CD14-positive monocyte (primary cell): ENCODE data around the gene TNFRSF14. TPM values are rescaled to one million over a fixed set of nuclear protein-coding genes. Genes with fewer than 3 reads are reported as not detected.
"Not testable (repeated sequence)": the region's sequence is repeated elsewhere in the genome, so short reads cannot be mapped to it uniquely, and the experiment has no call there.

ENCODE experiments used
- DNase-seq, 3 donors: peaks; one replicate each; pipeline ENCODE4 v3.0.0-alpha.2; 2011 to 2022
- H2AFZ ChIP-seq: 2 replicates; pipeline ENCODE4 v1.6.0; 2012; ENCODE audit warnings: mild to moderate bottlenecking, low read depth, low read length, inconsistent platforms; ENCODE audit not compliant: insufficient read depth, poor library complexity, severe bottlenecking
- H3K27ac ChIP-seq, 2 donors: 1 replicate in 1 of 2; 2 replicates in 1 of 2; pipeline ENCODE4 v1.5.1; 2012 to 2013; ENCODE audit warnings: low read length in 2 of 2, control low read depth in 1 of 2, inconsistent platforms in 1 of 2, low read depth in 1 of 2, mild to moderate bottlenecking in 1 of 2
- H3K27me3 ChIP-seq, 2 donors: one replicate each; pipeline versions ENCODE4 v1.6.0 to v1.6.1; 2011 to 2013; ENCODE audit warnings: low read length in 2 of 2; ENCODE audit not compliant: control insufficient read depth in 2 of 2, insufficient read depth in 2 of 2
- H3K36me3 ChIP-seq, 2 donors: replicated peaks in 1 of 2; 1 replicate in 1 of 2; 2 replicates in 1 of 2; pipeline versions ENCODE4 v1.5.1 to v1.6.1; 2012 to 2013; ENCODE audit warnings: low read length in 2 of 2, control low read depth in 1 of 2, inconsistent platforms in 1 of 2, mild to moderate bottlenecking in 1 of 2; ENCODE audit not compliant: insufficient read depth in 2 of 2, control insufficient read depth in 1 of 2
- H3K4me1 ChIP-seq, 2 donors: 1 replicate in 1 of 2; 2 replicates in 1 of 2; pipeline versions ENCODE4 v1.5.1 to v1.6.1; 2012 to 2013; ENCODE audit warnings: low read length in 2 of 2, control low read depth in 1 of 2, inconsistent platforms in 1 of 2, mild to moderate bottlenecking in 1 of 2, moderate library complexity in 1 of 2; ENCODE audit not compliant: insufficient read depth in 2 of 2, control insufficient read depth in 1 of 2
- H3K4me2 ChIP-seq: replicated peaks from 2 replicates; pipeline ENCODE3; 2012; ENCODE audit warnings: low read length, moderate library complexity, mild to moderate bottlenecking; ENCODE audit not compliant: poor library complexity, severe bottlenecking; ENCODE audit errors: extremely low read depth
- H3K4me3 ChIP-seq, 3 experiments: fragments of 200-600 bp in 1 of 3; sonication (generic) in 1 of 3; replicated peaks in 1 of 3; 1 replicate in 2 of 3; 2 replicates in 1 of 3; pipeline ENCODE4 v1.5.1; 2011 to 2013; ENCODE audit warnings: low read length in 3 of 3, mild to moderate bottlenecking in 3 of 3, control low read depth in 2 of 3, low read depth in 2 of 3, inconsistent platforms in 1 of 3, moderate library complexity in 1 of 3
- H3K79me2 ChIP-seq: 2 replicates; pipeline ENCODE4 v1.6.0; 2012; ENCODE audit warnings: mild to moderate bottlenecking, control low read depth, inconsistent platforms, low read length, moderate library complexity; ENCODE audit not compliant: insufficient read depth
- H3K9ac ChIP-seq: 2 replicates; pipeline ENCODE4 v1.6.0; 2017; ENCODE audit warnings: low read length, mild to moderate bottlenecking; ENCODE audit not compliant: insufficient read depth, poor library complexity, severe bottlenecking
- H3K9me3 ChIP-seq, 2 donors: replicated peaks in 1 of 2; 1 replicate in 1 of 2; 2 replicates in 1 of 2; pipeline versions ENCODE4 v1.5.1 to v1.6.1; 2012 to 2013; ENCODE audit warnings: low read length in 2 of 2, control low read depth in 1 of 2; ENCODE audit not compliant: control insufficient read depth in 1 of 2, insufficient read depth in 1 of 2
- H4K20me1 ChIP-seq: 2 replicates; pipeline ENCODE4 v1.6.0; 2012; ENCODE audit warnings: mild to moderate bottlenecking, low read length, control low read depth, moderate library complexity; ENCODE audit not compliant: insufficient read depth
- H3K27ac Mint-ChIP-seq, 7 donors: one replicate each; pipeline ENCODE4 v1.8.0; 2020; ENCODE audit warnings: mild to moderate bottlenecking in 7 of 7, mixed read lengths in 7 of 7, moderate library complexity in 6 of 7, inconsistent platforms in 2 of 7
- H3K27me3 Mint-ChIP-seq, 3 donors: one replicate each; pipeline ENCODE4 v1.8.0; 2021 to 2022; ENCODE audit warnings: low read depth in 3 of 3, mild to moderate bottlenecking in 3 of 3, mixed read lengths in 3 of 3, moderate library complexity in 3 of 3, inconsistent platforms in 1 of 3
- H3K36me3 Mint-ChIP-seq, 2 donors: one replicate each; pipeline ENCODE4 v1.8.0; 2020; ENCODE audit warnings: mixed read lengths in 2 of 2, inconsistent platforms in 1 of 2, mild to moderate bottlenecking in 1 of 2
- H3K4me1 Mint-ChIP-seq: one replicate; pipeline ENCODE4 v1.8.0; 2020; ENCODE audit warnings: mild to moderate bottlenecking, mixed read lengths
- H3K4me3 Mint-ChIP-seq, 2 donors: one replicate each; pipeline ENCODE4 v1.8.0; 2020; ENCODE audit warnings: mild to moderate bottlenecking in 2 of 2, mixed read lengths in 2 of 2, moderate library complexity in 1 of 2
- H3K9me3 Mint-ChIP-seq, 7 donors: one replicate each; pipeline ENCODE4 v1.8.0; 2020 to 2022; ENCODE audit warnings: mixed read lengths in 7 of 7, mild to moderate bottlenecking in 6 of 7, moderate library complexity in 6 of 7, inconsistent platforms in 2 of 7
- CTCF ChIP-seq: fragments of 200-600 bp; IDR thresholded peaks from one replicate; pipeline ENCODE4 v1.8.0; 2022; ENCODE audit warnings: antibody characterized with exemption, mild to moderate bottlenecking
- WGBS: methylation state at CpG from one replicate; pipeline ENCODE4 v1.1.5; 2013; ENCODE audit warnings: missing lambda C conversion rate; ENCODE audit not compliant: insufficient coverage; 5-methylcytosine and 5-hydroxymethylcytosine counted together
- intact Hi-C, 2 donors: fragments of 100-400 bp; cut with micrococcal nuclease; formaldehyde crosslinking; loops; one replicate each; pipeline versions ENCODE4 v1.15.0 to v1.15.1; 2023
- polyA plus RNA-seq, 3 donors: library from polyadenylated mRNA; depleted of rRNA in 1 of 3; unstranded in 2 of 3; stranded (reverse) in 1 of 3; fragments of 300-500 nt in 2 of 3; fragments of >200 nt in 1 of 3; fragmentation: Illumina TruSeq in 2 of 3; gene quantifications; 1 replicate in 2 of 3; 2 replicates in 1 of 3; pipeline ENCODE4 v1.2.3, GENCODE V29; 2012 to 2021

TNFRSF14 gene
- polyA plus RNA-seq, 3 donors = 62.1 to 512 (median 64.4) TPM

GRCh38 chr1:2569060-2569459 is 12.9 kb downstream of the TNFRSF14 start:
- Histone ChIP-seq H3K4me3 (no peak overlapping the region), H3K9me3 (peaks cover 10 to 12% of the 10 kb centered on the region in 2 donors), H3K27me3 (no peaks in the 10 kb centered on the region), H3K27ac (no peak overlapping the region), H4K20me1 (no peaks in the 10 kb centered on the region), H3K4me2 (no peak overlapping the region), H3K4me1 (peaks cover 0 to 4% of the 10 kb centered on the region in 2 donors), H3K36me3 (no peaks in the 10 kb centered on the region), H3K79me2 (no peaks in the 10 kb centered on the region), H2AFZ (no peak overlapping the region), H3K9ac (no peak overlapping the region)
- Mint-ChIP-seq H3K27me3 (peaks cover 2 to 27% (median 8%) of the 10 kb centered on the region in 3 donors), H3K27ac (peak overlapping the region in 1 of 7 donors; percentile 66), H3K9me3 (peaks cover 7 to 13% (median 12%) of the 10 kb centered on the region in 7 donors), H3K36me3 (peaks cover 3% of the 10 kb centered on the region in 2 donors), H3K4me1 (peaks cover 9% of the 10 kb centered on the region), H3K4me3 (no peak overlapping the region)
- intact Hi-C loops = no loop called here
- DNase-seq = no peak
- TF ChIP-seq CTCF = no peak
- 96% methylated on average over 13 of the region's 17 CpGs for WGBS

DNA sequence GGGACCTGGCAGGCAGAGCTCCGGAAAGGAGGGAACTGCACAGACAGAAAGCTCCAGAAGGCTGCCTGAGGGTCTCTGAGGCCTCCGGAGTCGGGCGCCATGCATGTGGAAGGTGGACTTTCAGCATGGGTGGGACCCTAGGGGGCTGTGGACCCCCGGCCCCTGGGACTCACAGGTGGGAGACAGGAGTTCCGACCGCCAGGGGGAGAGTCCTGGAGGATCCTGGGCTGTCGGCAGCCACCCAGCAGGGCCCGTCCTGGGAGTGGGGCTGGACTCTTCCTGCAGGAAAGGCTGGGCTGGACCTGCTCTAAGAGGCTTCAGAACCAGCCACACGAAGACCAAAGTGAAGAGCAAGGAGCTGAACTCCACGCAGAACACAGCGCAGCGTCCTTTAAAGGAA is 13.5 kb downstream of the TNFRSF14 start:
- WGBS = 90% methylated on average over 10 of the region's 13 CpGs
- H3K27me3 ChIP-seq, H3K27ac ChIP-seq, H4K20me1 ChIP-seq, H3K79me2 ChIP-seq, DNase-seq, H3K4me3 ChIP-seq, intact Hi-C loops, H3K4me1 Mint-ChIP-seq, H3K36me3 Mint-ChIP-seq, H3K36me3 ChIP-seq, H3K9ac ChIP-seq, H3K27ac Mint-ChIP-seq, H3K4me2 ChIP-seq, H2AFZ ChIP-seq, H3K4me1 ChIP-seq: not testable (repeated sequence)
- H3K9me3 ChIP-seq = peaks cover 10 to 14% of the 10 kb centered on the region in 2 donors
- Mint-ChIP-seq H3K9me3 (peaks cover 7 to 16% (median 12%) of the 10 kb centered on the region in 7 donors), H3K4me3 (peak overlapping the region in 1 of 2 donors; percentile 47), H3K27me3 (peaks cover 2 to 30% (median 8%) of the 10 kb centered on the region in 3 donors)
